SKM-1 treated with dmso at 0.1 percent for 144 hours (cell line): ENCODE data around the gene CORO1C.

Experiments
- DNase-seq: peaks from one replicate; lab custom pipeline; 2025; ENCODE audit not compliant: unreplicated experiment; lab: John Stamatoyannopoulos, UW

Gene CORO1C

DNA sequence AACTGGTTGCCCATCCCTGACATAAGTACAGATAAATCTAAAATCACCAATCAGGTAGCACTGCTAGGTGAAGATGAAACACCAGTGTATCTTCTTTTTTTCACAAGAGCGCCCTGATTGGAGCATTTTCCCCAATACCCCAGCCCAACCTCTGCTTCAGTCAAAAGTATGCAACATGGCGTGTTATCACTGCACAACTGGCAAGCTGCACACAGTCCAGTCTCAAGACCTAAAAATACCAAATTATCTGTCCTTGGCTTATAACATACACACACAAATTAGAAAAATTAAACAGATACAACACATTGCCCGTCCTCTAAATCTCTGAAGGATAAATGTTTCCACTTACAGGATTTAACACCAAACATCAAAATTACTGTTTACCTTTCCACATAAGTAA lies 77.4 kb downstream of the CORO1C start:
- DNase-seq = no peak

DNA sequence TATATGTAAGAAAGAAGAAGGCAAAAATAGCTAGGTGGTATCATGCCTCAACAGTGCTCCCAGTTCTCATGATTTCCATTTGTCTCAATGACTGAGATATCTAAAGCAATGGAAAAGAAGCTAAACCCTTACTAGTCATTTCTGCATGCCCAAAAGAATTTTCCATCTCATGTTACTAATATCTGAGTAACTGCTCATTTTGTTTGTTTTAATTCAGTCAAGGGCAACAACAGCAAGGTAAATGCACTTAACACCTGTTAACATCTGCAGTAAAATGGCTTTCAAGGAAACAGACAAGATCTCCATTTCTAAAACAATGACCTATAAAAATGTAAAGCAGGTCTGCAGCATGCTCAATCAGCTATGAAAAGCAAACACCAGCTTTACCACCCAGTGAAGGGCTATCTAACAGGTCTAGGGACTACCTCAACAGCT lies 78.2 kb downstream of the CORO1C start:
- DNase-seq = no peak

DNA sequence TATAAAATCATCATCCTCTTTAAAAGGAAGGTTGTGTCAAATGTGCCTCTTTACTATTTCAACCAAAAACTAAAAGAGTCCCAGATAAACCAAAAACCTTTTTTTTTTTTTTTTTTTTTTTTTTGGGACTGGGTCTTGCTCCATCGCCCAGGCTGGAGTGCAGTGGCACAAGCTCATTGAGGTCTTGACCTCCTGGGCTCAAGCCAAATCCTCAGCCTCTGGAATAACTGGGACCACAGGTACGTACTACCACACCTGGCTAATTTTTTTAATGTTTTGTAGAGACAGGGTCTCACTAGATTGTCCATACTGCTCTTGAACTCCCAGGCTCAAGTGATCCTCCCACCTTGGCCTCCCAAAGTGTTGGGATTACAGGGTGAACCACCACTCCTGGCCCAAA lies 81.2 kb downstream of the CORO1C start:
- no peak for DNase-seq

DNA sequence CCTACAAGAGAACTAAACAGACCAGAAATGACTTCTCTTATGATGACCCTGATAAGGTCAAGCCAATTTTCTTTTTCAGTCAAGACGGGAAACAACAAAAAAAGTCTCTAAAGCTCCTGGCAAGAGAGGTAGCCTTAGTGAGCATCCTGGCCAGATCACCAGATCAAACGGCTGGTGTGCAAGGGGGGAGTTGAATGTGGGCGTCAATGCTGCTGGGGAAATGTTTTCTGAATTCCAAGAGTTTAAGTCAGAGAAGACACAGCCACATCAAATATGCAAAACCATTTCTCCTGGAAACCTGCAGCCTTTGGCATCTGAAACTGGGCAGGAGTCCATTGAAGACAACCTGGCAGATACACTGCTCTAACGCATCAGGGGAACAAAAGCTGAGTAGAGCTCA lies 81.6 kb downstream of the CORO1C start:
- DNase-seq = no peak

- DNase-seq = no peak
Observed at GRCh38 chr12:108649126-108649525, 82.2 kb downstream of the CORO1C start.

DNA sequence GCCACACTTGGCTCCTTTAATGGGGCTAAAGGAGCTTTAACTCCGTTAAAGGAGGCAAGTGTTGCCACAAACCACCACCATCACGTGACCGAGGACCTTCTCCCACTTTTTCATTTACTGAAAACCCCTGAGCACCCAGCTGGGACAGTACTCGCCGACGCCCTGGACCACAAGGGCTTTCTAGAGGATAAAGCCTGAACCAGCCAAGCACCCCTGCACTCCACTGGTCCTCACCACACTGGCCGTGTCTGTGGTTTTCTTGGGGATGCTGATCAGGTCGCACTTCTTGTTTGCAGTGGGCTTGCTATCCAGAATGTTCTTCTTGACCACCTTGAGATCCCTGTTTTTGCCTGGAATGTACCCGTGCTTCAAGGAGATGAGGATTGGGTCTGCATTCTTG lies 82.9 kb downstream of the CORO1C start:
- no peak for DNase-seq

GRCh38 chr12:108647585-108648287 lies 83.6 kb downstream of the CORO1C start:
- DNase-seq = no peak

DNA sequence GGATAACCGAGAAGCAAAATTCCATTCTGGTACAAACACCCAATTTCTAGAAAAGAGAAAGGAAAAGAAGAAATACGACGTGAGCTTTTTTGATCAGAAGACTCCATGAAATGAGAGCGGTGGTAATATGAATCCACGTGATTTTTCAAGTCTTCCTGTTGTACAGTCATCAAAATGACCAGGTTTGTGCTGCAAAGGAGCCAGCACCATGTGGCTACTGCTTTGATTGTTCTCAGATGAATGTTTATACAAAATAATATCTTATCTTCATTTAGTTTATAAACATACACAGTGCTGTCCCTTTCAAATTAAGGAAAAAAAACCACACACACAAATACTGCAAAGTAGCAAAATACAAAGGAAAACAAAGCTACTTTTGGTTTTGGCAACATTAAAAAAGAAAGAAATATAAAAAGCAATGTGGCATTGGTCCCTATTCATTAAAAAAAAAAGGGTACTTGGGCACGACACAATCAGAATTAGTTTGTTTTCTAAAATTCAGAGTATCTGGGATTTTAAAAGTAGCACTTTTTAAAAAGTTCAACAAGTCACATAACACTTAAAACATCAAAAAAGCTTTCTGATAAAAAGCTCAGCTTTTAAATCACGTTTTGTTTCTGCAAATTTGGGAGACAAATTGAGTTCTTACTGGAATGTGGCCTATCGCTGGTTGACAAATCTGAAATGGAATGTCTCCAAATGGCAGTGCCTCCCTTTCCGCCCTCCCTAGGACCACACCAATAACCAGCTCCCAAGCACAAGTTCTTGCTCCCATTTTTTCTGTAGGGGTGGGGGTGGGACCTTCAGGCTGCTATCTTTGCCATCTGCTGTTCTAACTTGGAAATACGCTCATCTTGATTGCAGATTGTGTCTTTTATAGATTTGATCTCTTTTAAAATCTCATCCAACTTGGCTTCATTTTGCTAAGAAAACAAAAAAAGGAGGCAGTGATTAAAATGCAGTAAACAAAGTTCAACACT lies 84.4 kb downstream of the CORO1C start:
- DNase-seq = no peak

- no peak for DNase-seq
Observed at GRCh38 chr12:108645686-108646599, 85.4 kb downstream of the CORO1C start.

GRCh38 chr12:108644811-108645120 lies 86.6 kb downstream of the CORO1C start:
- DNase-seq = no peak

DNA sequence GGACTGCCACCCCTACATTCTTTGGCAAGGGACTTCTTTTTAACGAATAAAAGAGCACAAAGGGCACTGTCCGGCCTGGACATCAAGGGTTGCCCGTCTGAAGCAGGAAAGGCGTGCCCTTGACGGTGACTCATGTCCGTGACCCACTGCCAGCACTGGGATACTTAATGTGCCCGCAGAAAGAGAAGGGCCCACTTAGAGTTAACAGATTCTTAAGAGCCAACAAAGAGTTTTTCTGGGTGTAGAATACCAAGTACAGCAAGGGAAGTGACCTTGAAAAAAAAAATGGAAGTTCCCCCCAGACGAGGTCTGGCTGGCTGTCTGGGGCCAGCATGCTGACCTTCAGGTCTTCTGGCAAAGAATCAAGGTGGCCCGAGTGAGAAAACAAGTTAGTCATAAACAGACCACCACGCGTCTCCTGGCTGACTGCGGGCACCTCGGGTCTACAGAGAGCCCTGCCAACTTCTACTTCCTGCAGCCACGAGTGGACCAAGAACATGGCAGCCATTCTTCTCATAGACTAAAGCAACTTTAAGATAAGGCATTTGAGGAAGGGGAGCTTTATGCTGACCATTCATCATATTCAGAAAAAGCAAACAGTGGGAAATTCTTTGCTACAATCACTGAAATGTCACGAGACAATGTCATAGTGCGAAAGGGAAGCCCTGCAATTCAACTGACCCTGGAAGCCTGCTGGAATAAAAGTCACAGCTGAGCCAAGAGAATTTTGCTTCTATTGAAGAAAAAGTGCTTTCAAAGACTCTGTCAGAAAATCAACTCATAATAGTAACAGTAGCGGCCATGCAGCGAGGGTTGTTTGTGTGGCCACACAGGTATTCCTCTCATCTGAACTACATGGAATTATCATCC lies 87.1 kb downstream of the CORO1C start:
- DNase-seq = no peak

DNA sequence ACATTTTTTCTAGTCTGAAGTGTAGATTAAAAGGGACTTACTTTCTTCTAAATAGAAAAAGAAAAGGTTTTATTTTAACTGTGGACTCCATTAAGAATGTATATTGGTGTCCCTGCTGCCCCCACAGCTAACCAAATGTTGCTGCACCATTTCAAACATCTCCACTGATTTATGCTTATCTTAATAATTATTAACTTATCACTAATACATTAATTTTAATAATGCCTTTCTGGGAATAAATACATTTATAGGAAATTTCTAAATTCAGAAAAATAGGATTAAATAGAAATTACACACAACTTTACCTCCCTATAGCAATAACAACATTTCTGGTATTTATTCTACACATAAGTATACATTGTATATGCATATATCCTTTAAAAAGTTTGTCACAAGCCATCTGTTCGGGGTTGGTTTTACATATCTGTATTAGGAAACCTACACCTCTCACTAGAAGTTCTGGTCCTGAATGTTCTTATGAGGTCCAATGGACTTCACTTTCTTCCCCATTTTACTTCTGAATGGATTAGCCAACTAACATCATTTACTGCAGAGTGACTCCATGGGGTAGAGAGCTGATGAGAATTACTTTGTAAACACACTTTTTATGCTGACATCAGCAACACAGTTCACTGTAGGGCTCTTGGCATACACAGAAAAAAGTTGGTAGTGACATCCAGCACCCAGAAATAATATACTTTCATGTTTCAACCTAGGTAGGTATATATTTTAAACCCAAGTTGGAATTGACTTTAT lies 88.2 kb downstream of the CORO1C start:
- no peak for DNase-seq

- no peak for DNase-seq
Observed at GRCh38 chr12:108642269-108642870, 88.9 kb downstream of the CORO1C start.

GRCh38 chr12:108641446-108642268 lies 89.7 kb downstream of the CORO1C start:
- DNase-seq = peak; percentile 22

DNA sequence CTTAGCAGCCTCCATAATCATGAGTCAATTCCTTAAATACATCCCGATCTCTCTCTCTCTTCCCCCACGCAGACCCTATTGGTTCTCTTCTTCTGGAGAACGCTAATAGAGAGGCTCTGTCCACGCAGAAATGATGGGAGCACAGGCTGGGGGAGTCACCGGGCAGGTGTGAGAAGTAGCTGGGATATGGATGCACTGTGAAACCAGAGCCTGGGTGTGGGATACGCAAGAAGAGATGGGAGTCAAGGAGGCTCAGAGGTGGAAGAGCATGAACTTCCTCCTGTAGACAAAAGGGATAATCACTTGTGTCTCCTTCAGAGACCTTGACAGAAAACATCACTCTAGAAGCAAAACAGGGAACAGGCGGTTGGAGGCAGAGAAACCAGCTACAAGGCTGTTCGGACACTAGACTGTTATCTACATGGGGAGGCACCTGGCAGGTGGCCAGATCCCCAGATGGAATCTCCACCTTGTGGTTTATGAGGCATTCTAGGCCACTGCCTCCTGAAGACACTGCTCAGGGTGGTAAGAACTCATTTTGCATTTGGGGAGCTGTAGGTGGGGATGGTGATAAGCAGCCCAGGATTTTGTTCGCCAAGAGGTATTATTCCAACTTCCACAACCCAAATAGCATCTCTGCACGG lies 90.4 kb downstream of the CORO1C start:
- no peak for DNase-seq

GRCh38 chr12:108638997-108639822 lies 92.1 kb downstream of the CORO1C start:
- DNase-seq = no peak
